B cell (primary cell): Measurements from ENCODE around the gene KAZN. TPM values are rescaled to one million over a fixed set of nuclear protein-coding genes. Genes with fewer than 3 reads are reported as not detected.

Source experiments
- ATAC-seq: fragments of 200-7000 bp; cut with Tn5 transposase; one replicate; pipeline ENCODE4 v1.10.0; 2021; ENCODE audit warnings: low read depth, mild to moderate bottlenecking, moderate number of reproducible peaks, moderate library complexity
- CTCF ChIA-PET: fragments of 350-600 bp; sonication (Branson Sonifier 250); formaldehyde crosslinking; loops from one replicate; lab custom pipeline; 2021; ENCODE audit warnings: antibody characterized with exemption, inconsistent platforms; lab: Charles Lee
- POLR2A ChIA-PET: fragments of 350-600 bp; sonication (Branson Sonifier 250); formaldehyde crosslinking; loops from one replicate; lab custom pipeline; 2021; ENCODE audit warnings: antibody characterized with exemption; lab: Charles Lee
- DNase-seq: peaks from one replicate; pipeline ENCODE4 v3.0.0; 2013
- H2AFZ ChIP-seq: 2 replicates; pipeline ENCODE4 v1.6.1; 2012; ENCODE audit warnings: mild to moderate bottlenecking, low read depth, low read length; ENCODE audit not compliant: insufficient read depth, poor library complexity, severe bottlenecking
- H3K27ac ChIP-seq, 2 donors: 1 replicate in 1 of 2; 2 replicates in 1 of 2; pipeline ENCODE4 v1.5.1; 2012 to 2013; ENCODE audit warnings: low read length in 2 of 2, mild to moderate bottlenecking in 2 of 2, moderate library complexity in 1 of 2
- H3K27me3 ChIP-seq, 4 experiments: fragments of 200-600 bp in 1 of 4; sonication (generic) in 1 of 4; replicated peaks in 1 of 4; 1 replicate in 2 of 4; 2 replicates in 2 of 4; pipeline versions ENCODE4 v1.6.1 to v1.7.0; 2013 to 2016; ENCODE audit warnings: low read length in 3 of 4, mild to moderate bottlenecking in 2 of 4, mixed read lengths in 1 of 4, moderate library complexity in 1 of 4; ENCODE audit not compliant: insufficient read depth in 4 of 4, control insufficient read depth in 3 of 4; ENCODE audit errors: control extremely low read depth in 1 of 4
- H3K36me3 ChIP-seq, 2 experiments: replicated peaks in 1 of 2; 1 replicate in 1 of 2; 2 replicates in 1 of 2; pipeline versions ENCODE4 v1.6.1 to v1.7.1; 2013; ENCODE audit warnings: low read length in 1 of 2; ENCODE audit not compliant: insufficient read depth in 2 of 2, control insufficient read depth in 1 of 2; ENCODE audit errors: control extremely low read depth in 1 of 2, extremely low read depth in 1 of 2
- H3K4me1 ChIP-seq, 2 donors: fragments of 200-600 bp in 1 of 2; sonication (generic) in 1 of 2; 1 replicate in 1 of 2; 2 replicates in 1 of 2; pipeline versions ENCODE4 v1.5.1 to v1.6.1; 2013 to 2017; ENCODE audit warnings: low read length in 2 of 2; ENCODE audit not compliant: control insufficient read depth in 2 of 2, insufficient read depth in 2 of 2
- H3K4me2 ChIP-seq: replicated peaks from 2 replicates; pipeline ENCODE3; 2012; ENCODE audit warnings: mild to moderate bottlenecking, low read depth, low read length; ENCODE audit not compliant: poor library complexity, severe bottlenecking
- H3K4me3 ChIP-seq, 5 experiments: fragments of 200-600 bp in 1 of 5; sonication (generic) in 1 of 5; 1 replicate in 3 of 5; 2 replicates in 2 of 5; pipeline versions ENCODE4 v1.5.1 to v1.7.0; 2011 to 2016; ENCODE audit warnings: low read length in 4 of 5, mild to moderate bottlenecking in 4 of 5, low read depth in 2 of 5, control low read depth in 1 of 5, moderate library complexity in 1 of 5; ENCODE audit not compliant: insufficient read depth in 1 of 5; ENCODE audit errors: control extremely low read depth in 1 of 5, extremely low read depth in 1 of 5
- H3K79me2 ChIP-seq: fragments of 200-600 bp; sonication (generic); one replicate; pipeline ENCODE4 v1.6.0; 2016; ENCODE audit warnings: low read length; ENCODE audit not compliant: control insufficient read depth, insufficient read depth
- H3K9ac ChIP-seq: fragments of 200-600 bp; sonication (generic); 2 replicates; pipeline ENCODE4 v1.6.1; 2017; ENCODE audit warnings: mild to moderate bottlenecking, low read length, moderate library complexity
- H3K9me3 ChIP-seq, 3 donors: one replicate each; pipeline versions ENCODE4 v1.6.1 to v1.7.1; 2013; ENCODE audit warnings: low read length in 2 of 3; ENCODE audit not compliant: control insufficient read depth in 2 of 3, insufficient read depth in 1 of 3; ENCODE audit errors: control extremely low read depth in 1 of 3
- H4K20me1 ChIP-seq: 2 replicates; pipeline ENCODE4 v1.6.0; 2012; ENCODE audit warnings: mild to moderate bottlenecking, low read length; ENCODE audit not compliant: insufficient read depth, control insufficient read depth, poor library complexity, severe bottlenecking
- H3K27ac Mint-ChIP-seq: one replicate; pipeline ENCODE4 v1.8.0; 2021; ENCODE audit warnings: mixed read lengths
- H3K27me3 Mint-ChIP-seq: one replicate; pipeline ENCODE4 v1.8.0; 2021; ENCODE audit warnings: mixed read lengths
- H3K4me1 Mint-ChIP-seq: one replicate; pipeline ENCODE4 v1.8.0; 2021; ENCODE audit warnings: mixed read lengths
- H3K4me3 Mint-ChIP-seq: one replicate; pipeline ENCODE4 v1.8.0; 2021; ENCODE audit warnings: mixed read lengths
- H3K9me3 Mint-ChIP-seq: one replicate; pipeline ENCODE4 v1.8.0; 2022; ENCODE audit warnings: mixed read lengths; ENCODE audit not compliant: insufficient read depth
- EZH2 ChIP-seq: IDR thresholded peaks from 2 replicates; pipeline ENCODE4 v1.6.1; 2012; ENCODE audit warnings: borderline replicate concordance, low read depth, mild to moderate bottlenecking, moderate library complexity, low read length; ENCODE audit not compliant: insufficient read depth, poor library complexity, severe bottlenecking
- WGBS: methylation state at CpG from one replicate; pipeline ENCODE4 v1.1.5; 2013; ENCODE audit warnings: missing lambda C conversion rate; ENCODE audit not compliant: insufficient coverage; 5-methylcytosine and 5-hydroxymethylcytosine counted together
- intact Hi-C: fragments of 100-400 bp; cut with micrococcal nuclease; formaldehyde crosslinking; loops from one replicate; pipeline ENCODE4 v1.10.0; 2022
- polyA plus RNA-seq: library from polyadenylated mRNA; depleted of rRNA; stranded (reverse); fragments of >200 nt; gene quantifications from 2 replicates; pipeline ENCODE4 v1.2.3, GENCODE V29; 2012
- total RNA-seq, 2 donors: library from RNA; stranded (reverse); fragments of 120-200 nt in 1 of 2; gene quantifications; 1 replicate in 1 of 2; 2 replicates in 1 of 2; pipeline versions ENCODE4 v1.2.3 to v1.2.4, GENCODE V29; 2013 to 2022
- TF ChIP-seq, protein P1 (sequence below): fragments of 200-600 bp; IDR thresholded peaks from one replicate; pipeline ENCODE4 v1.8.0; 2022; ENCODE audit warnings: antibody characterized with exemption, mild to moderate bottlenecking

The KAZN gene
- total and polyA plus RNA-seq, 2 donors (not counting 1 experiment from before 2014, with no cell fraction given) = 0.13 to 0.39 TPM

DNA sequence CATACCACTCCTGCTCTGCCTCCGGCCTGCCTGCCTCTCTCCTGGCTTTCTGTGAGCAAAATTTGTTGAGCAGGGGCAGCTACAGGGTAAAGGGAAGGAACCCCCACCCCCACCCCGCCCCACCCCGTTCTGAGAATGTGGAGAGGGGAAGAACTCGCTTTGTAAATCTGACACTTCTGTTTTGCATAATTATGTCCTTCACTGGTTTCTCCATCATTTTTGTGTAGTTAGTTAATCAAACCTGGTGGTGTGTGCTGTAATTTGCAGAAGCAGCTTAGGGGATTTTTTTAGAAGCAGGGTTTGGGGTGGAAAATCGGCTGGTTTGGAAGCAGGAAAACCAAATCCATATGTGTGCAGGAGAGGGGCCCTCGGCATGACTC is 497.0 kb downstream of the KAZN start:
- Histone ChIP-seq H2AFZ (no peak overlapping the region), H3K4me1 (peaks cover 10 to 23% of the 10 kb centered on the region in 2 donors), H3K27ac (no peak overlapping the region), H3K4me3 (no peak overlapping the region), H3K27me3 (peaks cover 0 to 7% (median 3%) of the 10 kb centered on the region in 4 experiments), H4K20me1 (no peaks in the 10 kb centered on the region), H3K9ac (no peak overlapping the region), H3K4me2 (peak overlapping the region; percentile 38), H3K9me3 (no peaks in the 10 kb centered on the region), H3K36me3 (no peaks in the 10 kb centered on the region), H3K79me2 (no peaks in the 10 kb centered on the region)
- intact Hi-C loops = no loop called here
- 57% methylated on average over 2 of the region's 6 CpGs for WGBS
- peaks cover 20% of the 10 kb centered on the region for H3K4me1 Mint-ChIP-seq
- no peak overlapping the region for H3K27ac Mint-ChIP-seq
- no peak for TF ChIP-seq EZH2
- TF ChIP-seq, protein P1, sequence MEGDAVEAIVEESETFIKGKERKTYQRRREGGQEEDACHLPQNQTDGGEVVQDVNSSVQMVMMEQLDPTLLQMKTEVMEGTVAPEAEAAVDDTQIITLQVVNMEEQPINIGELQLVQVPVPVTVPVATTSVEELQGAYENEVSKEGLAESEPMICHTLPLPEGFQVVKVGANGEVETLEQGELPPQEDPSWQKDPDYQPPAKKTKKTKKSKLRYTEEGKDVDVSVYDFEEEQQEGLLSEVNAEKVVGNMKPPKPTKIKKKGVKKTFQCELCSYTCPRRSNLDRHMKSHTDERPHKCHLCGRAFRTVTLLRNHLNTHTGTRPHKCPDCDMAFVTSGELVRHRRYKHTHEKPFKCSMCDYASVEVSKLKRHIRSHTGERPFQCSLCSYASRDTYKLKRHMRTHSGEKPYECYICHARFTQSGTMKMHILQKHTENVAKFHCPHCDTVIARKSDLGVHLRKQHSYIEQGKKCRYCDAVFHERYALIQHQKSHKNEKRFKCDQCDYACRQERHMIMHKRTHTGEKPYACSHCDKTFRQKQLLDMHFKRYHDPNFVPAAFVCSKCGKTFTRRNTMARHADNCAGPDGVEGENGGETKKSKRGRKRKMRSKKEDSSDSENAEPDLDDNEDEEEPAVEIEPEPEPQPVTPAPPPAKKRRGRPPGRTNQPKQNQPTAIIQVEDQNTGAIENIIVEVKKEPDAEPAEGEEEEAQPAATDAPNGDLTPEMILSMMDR = no peak
- ChIA-PET POLR2A (no interaction called here), CTCF (no interaction called here)
- peak overlapping the region; percentile 63 for H3K4me3 Mint-ChIP-seq
- peak; percentile 18 for DNase-seq
- no peaks in the 10 kb centered on the region for H3K9me3 Mint-ChIP-seq
- no peak for ATAC-seq
- H3K27me3 Mint-ChIP-seq = peaks cover 11% of the 10 kb centered on the region

- CTCF ChIA-PET = no interaction called here
- Histone ChIP-seq H3K27me3 (peaks cover 0 to 13% (median 6%) of the 10 kb centered on the region in 4 experiments), H3K36me3 (no peaks in the 10 kb centered on the region), H4K20me1 (no peaks in the 10 kb centered on the region), H3K79me2 (no peaks in the 10 kb centered on the region), H2AFZ (no peak overlapping the region), H3K9ac (no peak overlapping the region), H3K4me3 (no peak overlapping the region), H3K9me3 (peaks cover 0 to 3% (median 0%) of the 10 kb centered on the region in 3 donors), H3K27ac (no peak overlapping the region), H3K4me1 (peaks cover 11 to 19% of the 10 kb centered on the region in 2 donors), H3K4me2 (peak overlapping the region; percentile 38)
- H3K9me3 Mint-ChIP-seq = no peaks in the 10 kb centered on the region
- H3K4me1 Mint-ChIP-seq = peaks cover 19% of the 10 kb centered on the region
- H3K27ac Mint-ChIP-seq = no peak overlapping the region
- H3K27me3 Mint-ChIP-seq = peaks cover 18% of the 10 kb centered on the region
- WGBS = 98% methylated on average over 7 of the region's 7 CpGs
- no peak for TF ChIP-seq EZH2
- TF ChIP-seq, protein P1 = no peak
- no peak overlapping the region for H3K4me3 Mint-ChIP-seq
- POLR2A ChIA-PET = no interaction called here
- intact Hi-C loops = no loop called here
- DNase-seq (no peak), ATAC-seq (no peak)
Observed at GRCh38 chr1:15096293-15096692, 497.8 kb downstream of the KAZN start.
